ENCODE measurements around the gene CREB3L2.

The CREB3L2 gene

GRCh38 chr7:137981175-137981574 is 20.7 kb downstream of the CREB3L2 start:
- no peak for TF ChIP-seq CTCF (IDR thresholded peaks at IDR 0.05; ENCODE audit: insufficient read depth, low read length, poor library complexity, severe bottlenecking)
- TF ChIP-seq EZH2phosphoT487 (conservative IDR thresholded peaks at IDR 0.05; ENCODE audit: low read length) = no peak
- Histone ChIP-seq H3F3A (ENCODE audit: insufficient read depth) (no peaks in the 10 kb centered on the region), H3K9me2 (replicated peaks; ENCODE audit: insufficient read depth, low read length) (no peaks in the 10 kb centered on the region), H4K20me1 (ENCODE audit: low read depth, low read length) (no peaks in the 10 kb centered on the region), H3K27me3 (ENCODE audit: low read length) (no peaks in the 10 kb centered on the region), H3K79me2 (ENCODE audit: insufficient read depth, low read length) (no peaks in the 10 kb centered on the region), H3K4me2 (ENCODE audit: low read depth, low read length, poor library complexity, severe bottlenecking) (no peak overlapping the region), H3K27ac (ENCODE audit: low read depth, low read length) (no peak overlapping the region), H3K36me3 (ENCODE audit: low read length) (no peaks in the 10 kb centered on the region), H3K4me3 (ENCODE audit: insufficient read depth, low read length, poor library complexity, severe bottlenecking) (no peak overlapping the region), H3K9ac (ENCODE audit: low read length) (no peak overlapping the region), H3K9me3 (ENCODE audit: insufficient read depth, low read length) (no peaks in the 10 kb centered on the region), H2AFZ (ENCODE audit: low read depth, low read length, severe bottlenecking) (no peak overlapping the region)

- H3K79me2 ChIP-seq (ENCODE audit: insufficient read depth, low read length) = no peaks in the 10 kb centered on the region
- no peaks in the 10 kb centered on the region for H3F3A ChIP-seq (ENCODE audit: insufficient read depth)
- H3K9me3 ChIP-seq (ENCODE audit: insufficient read depth, low read length) = no peaks in the 10 kb centered on the region
- no peaks in the 10 kb centered on the region for H3K36me3 ChIP-seq (ENCODE audit: low read length)
- TF ChIP-seq EZH2phosphoT487 (conservative IDR thresholded peaks at IDR 0.05; ENCODE audit: low read length) = no peak
- TF ChIP-seq CTCF (IDR thresholded peaks at IDR 0.05; ENCODE audit: insufficient read depth, low read length, poor library complexity, severe bottlenecking) = no peak
- H3K4me2 ChIP-seq (ENCODE audit: low read depth, low read length, poor library complexity, severe bottlenecking) = no peak overlapping the region
- H3K4me3 ChIP-seq (ENCODE audit: insufficient read depth, low read length, poor library complexity, severe bottlenecking) = no peak overlapping the region
- no peak overlapping the region for H3K27ac ChIP-seq (ENCODE audit: low read depth, low read length)
- H3K9me2 ChIP-seq (replicated peaks; ENCODE audit: insufficient read depth, low read length) = no peaks in the 10 kb centered on the region
- no peaks in the 10 kb centered on the region for H4K20me1 ChIP-seq (ENCODE audit: low read depth, low read length)
- H2AFZ ChIP-seq (ENCODE audit: low read depth, low read length, severe bottlenecking) = no peak overlapping the region
- no peak overlapping the region for H3K9ac ChIP-seq (ENCODE audit: low read length)
- no peaks in the 10 kb centered on the region for H3K27me3 ChIP-seq (ENCODE audit: low read length)
Measured at GRCh38 chr7:137980308-137980707, 21.6 kb downstream of the CREB3L2 start.

GRCh38 chr7:137978464-137979237 is 23.2 kb downstream of the CREB3L2 start:
- Histone ChIP-seq H3K4me2 (ENCODE audit: low read depth, low read length, poor library complexity, severe bottlenecking) (no peak overlapping the region), H3K27ac (ENCODE audit: low read depth, low read length) (no peak overlapping the region), H3K9ac (ENCODE audit: low read length) (no peak overlapping the region), H3K9me2 (replicated peaks; ENCODE audit: insufficient read depth, low read length) (no peaks in the 10 kb centered on the region), H3K27me3 (ENCODE audit: low read length) (no peaks in the 10 kb centered on the region), H3K9me3 (ENCODE audit: insufficient read depth, low read length) (no peaks in the 10 kb centered on the region), H3K4me3 (ENCODE audit: insufficient read depth, low read length, poor library complexity, severe bottlenecking) (no peak overlapping the region), H3K79me2 (ENCODE audit: insufficient read depth, low read length) (no peaks in the 10 kb centered on the region), H4K20me1 (ENCODE audit: low read depth, low read length) (no peaks in the 10 kb centered on the region), H3F3A (ENCODE audit: insufficient read depth) (no peaks in the 10 kb centered on the region), H3K36me3 (ENCODE audit: low read length) (no peaks in the 10 kb centered on the region), H2AFZ (ENCODE audit: low read depth, low read length, severe bottlenecking) (no peak overlapping the region)
- no peak for TF ChIP-seq CTCF (IDR thresholded peaks at IDR 0.05; ENCODE audit: insufficient read depth, low read length, poor library complexity, severe bottlenecking)
- TF ChIP-seq EZH2phosphoT487 (conservative IDR thresholded peaks at IDR 0.05; ENCODE audit: low read length) = no peak

Data from SU-DHL-6 (cell line).